LNCaP clone FGC (cell line): ENCODE measurements around the gene RASSF1.
"Not testable (repeated sequence)": the region's sequence is repeated elsewhere in the genome, so short reads cannot be mapped to it uniquely, and the experiment has no call there.

ENCODE experiments used
- DNase-seq: peaks from one replicate; pipeline ENCODE4 v3.0.0-alpha.2; 2011; ENCODE audit warnings: low read depth
- H3K4me3 ChIP-seq: 2 replicates; pipeline ENCODE4 v1.5.1; 2011; ENCODE audit warnings: mild to moderate bottlenecking, low read depth, low read length, control low read depth
- CTCF ChIP-seq: IDR thresholded peaks from 2 replicates; pipeline ENCODE4 v1.5.1; 2012; ENCODE audit warnings: mild to moderate bottlenecking; ENCODE audit not compliant: control insufficient read depth, insufficient read depth; ENCODE audit errors: extremely low read depth

The RASSF1 gene

GRCh38 chr3:50292159-50293078 is 48.2 kb downstream of the RASSF1 start, which contains the start of gene IFRD2:
IFRD2 (minus strand) TSS chr3:50292429; CDS start chr3:50292274, 155 bp downstream.
- TF ChIP-seq CTCF, result no peak

DNA sequence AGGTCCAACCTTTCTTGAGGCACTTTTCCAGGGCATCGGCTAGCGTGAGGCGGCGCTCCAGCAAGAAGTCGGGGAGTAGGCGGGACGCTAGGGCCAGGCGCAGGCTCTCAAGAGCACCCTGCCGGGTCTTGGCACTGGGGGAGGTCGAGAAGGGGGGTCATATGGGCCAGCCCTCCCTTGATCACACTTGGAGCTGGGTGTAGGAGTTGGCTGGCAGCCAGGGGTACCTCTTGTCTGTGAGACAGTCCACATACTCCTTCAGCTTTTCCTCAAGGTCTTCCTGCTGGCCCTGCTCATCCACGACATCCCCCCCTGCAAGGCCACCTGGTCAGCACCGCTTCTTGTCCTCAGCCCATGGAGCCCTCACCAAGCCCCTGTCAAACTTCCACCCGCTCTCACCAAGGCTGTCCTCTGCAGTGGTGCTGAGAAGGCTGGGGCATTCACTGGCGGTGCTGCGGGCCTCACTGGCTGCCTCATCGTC is 50.4 kb downstream of the RASSF1 start:
- TF ChIP-seq CTCF, result no peak
- no peak for DNase-seq

More at GRCh38 chr3:50292159-50293078, 48.2 kb downstream of the RASSF1 start, which contains the start of gene IFRD2:
- DNase-seq, result peak; percentile 96
- H3K4me3 ChIP-seq, result peak within 1 kb of the TSS; percentile 65

DNA sequence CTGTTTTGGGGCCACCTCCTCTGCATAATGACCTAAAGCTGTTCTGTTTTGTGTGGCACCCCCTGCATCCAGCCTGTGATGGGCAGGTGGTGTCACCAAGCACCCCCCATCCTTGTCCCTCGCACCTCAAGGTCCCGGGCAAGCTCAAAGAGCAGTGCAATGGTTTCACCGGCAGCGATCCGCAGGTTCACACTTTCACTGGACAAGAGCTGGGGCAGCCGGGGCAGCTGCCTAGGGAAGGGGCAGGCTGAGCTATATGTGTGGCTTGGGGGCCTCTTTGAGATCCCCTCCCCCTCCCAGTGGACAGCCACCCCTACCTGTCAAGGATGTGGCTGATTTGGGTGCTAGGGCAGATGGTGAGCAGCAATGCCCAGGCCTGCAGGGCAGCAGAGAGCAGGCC is 51.5 kb downstream of the RASSF1 start:
- no peak for DNase-seq
- TF ChIP-seq CTCF, result no peak
- no peak overlapping the region for H3K4me3 ChIP-seq

More for the DNA sequence above, 50.4 kb downstream of the RASSF1 start:
- no peak overlapping the region for H3K4me3 ChIP-seq

DNA sequence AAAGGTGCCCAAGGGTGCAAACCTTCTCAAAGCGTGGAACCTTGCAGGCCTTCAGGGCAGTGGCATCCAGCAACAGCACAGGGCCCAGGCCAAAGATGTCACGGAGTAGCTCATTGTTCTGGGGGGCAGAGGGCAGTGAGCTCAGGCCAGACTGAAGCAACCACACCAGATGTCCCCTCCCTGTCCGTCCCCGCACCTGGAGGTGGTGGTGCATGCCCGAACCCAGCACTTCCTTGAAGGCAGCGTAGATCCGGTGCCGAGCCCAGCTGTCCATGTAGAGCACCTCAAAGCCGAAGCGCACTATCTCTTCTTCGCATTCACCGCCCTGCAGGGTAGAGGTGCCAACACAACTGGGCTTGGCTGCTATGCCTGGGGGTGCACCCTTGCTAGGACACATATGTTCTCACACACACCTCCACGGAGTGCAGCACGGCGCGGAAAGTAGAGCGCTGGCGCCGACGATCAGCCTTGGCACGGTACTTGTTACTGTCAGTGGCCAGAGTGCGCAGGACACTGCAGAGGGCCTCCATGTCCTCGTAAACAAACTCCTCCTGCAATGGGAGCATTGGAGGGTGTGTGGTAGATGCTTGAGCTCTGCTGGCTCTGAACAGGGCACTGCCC is 52.1 kb downstream of the RASSF1 start:
- TF ChIP-seq CTCF, result no peak

DNA sequence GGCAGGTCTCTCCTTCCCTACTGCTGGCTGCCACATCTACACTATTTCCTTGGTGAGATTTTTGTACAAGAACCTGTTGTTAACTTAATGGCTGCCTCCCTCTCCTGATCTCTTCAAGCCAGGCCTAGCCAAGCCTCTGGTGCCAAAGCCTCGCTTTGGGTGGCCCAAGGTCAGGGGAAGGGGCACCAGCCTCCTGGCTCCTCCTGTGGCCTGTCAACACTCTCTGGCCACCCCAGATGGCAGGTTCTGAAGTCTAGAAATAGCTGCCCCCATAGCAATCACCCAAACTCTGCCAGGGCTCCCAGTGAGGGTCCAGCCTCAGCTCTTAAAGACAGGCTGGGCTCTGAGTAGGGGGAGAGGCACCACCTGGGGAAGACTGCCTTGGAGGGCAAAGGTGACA is 53.4 kb downstream of the RASSF1 start:
- no peak for DNase-seq
- no peak for TF ChIP-seq CTCF
- no peak overlapping the region for H3K4me3 ChIP-seq

More for the DNA sequence above, 52.1 kb downstream of the RASSF1 start:
- no peak overlapping the region for H3K4me3 ChIP-seq
- DNase-seq, result no peak

DNA sequence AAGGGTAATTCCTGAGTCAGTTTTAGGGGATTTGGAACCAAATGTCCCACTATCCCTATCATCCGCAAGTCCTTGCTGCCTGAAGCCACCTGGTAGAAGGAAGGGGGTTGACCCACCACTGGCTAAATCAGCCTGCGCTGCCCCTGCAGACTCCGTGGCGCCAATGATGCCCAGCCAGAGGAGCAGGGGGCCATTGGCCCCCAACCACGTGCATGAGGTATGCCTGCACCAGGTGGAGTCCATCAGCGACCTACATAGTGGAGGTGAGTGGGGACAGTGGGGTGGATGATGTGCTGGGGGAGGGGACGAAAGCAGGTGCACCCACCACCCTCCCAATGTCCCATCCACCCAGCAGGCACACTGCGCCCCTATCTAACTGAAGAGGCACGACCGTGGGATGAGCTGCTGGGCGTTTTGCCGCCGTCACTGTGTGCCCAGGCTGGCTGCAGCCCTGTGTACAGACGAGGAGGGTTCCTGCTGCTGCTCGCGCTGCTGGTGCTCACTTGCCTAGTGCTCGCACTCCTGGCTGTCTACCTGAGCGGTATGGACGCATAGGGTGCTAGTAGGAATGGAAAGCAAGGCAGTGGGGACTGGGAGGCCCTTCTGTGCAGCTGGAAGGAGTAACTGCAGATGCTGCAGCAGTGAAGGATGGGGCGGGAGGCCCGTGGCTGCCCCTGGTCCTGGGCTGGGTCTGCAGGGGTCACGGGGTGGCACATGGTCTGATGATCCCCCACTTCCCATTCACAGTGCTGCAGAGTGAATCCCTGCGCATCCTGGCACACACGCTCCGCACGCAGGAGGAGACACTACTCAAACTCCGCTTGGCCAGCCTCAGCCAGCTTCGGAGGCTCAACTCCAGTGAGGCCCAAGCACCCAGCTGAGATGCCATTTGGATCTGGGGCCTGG is 54.1 kb downstream of the RASSF1 start:
- no peak for TF ChIP-seq CTCF
- no peak overlapping the region for H3K4me3 ChIP-seq
- DNase-seq, result no peak

- DNase-seq, H3K4me3 ChIP-seq: not testable (repeated sequence)
These were observed 56.5 kb downstream of the RASSF1 start for GRCh38 chr3:50284121-50284520.
